Tibial nerve (tissue), 4 donors: ENCODE data around the gene CENPM. TPM values are rescaled to one million over a fixed set of nuclear protein-coding genes. Genes with fewer than 3 reads are reported as not detected.
A peak's percentile ranks its signal among the peaks of the same experiment; 100 is the strongest.

ENCODE experiments used
- DNase-seq, 2 donors: peaks; one replicate each; pipeline ENCODE4 v3.0.0-alpha.2; 2019; ENCODE audit warnings: low spot score in 2 of 2
- H3K27ac ChIP-seq, 4 donors: fragments of 200-600 bp; sonication (generic) in 3 of 4; one replicate each; pipeline ENCODE4 v1.5.1; 2017 to 2019; ENCODE audit warnings: mild to moderate bottlenecking in 1 of 4
- H3K27me3 ChIP-seq, 2 donors: fragments of 200-600 bp; sonication (generic) in 1 of 2; one replicate each; pipeline versions ENCODE4 v1.5.1 to v1.6.0; 2017 to 2019
- H3K36me3 ChIP-seq, 3 donors: fragments of 200-600 bp; sonication (generic); one replicate each; pipeline ENCODE4 v1.5.1; 2018 to 2019
- H3K4me1 ChIP-seq, 4 donors: fragments of 200-600 bp; sonication (generic) in 3 of 4; one replicate each; pipeline ENCODE4 v1.5.1; 2017 to 2019
- H3K4me3 ChIP-seq, 4 donors: fragments of 200-600 bp; sonication (generic) in 3 of 4; one replicate each; pipeline ENCODE4 v1.5.1; 2017 to 2019; ENCODE audit warnings: mild to moderate bottlenecking in 1 of 4, moderate library complexity in 1 of 4
- H3K9me3 ChIP-seq, 4 donors: fragments of 200-600 bp; sonication (generic) in 3 of 4; one replicate each; pipeline ENCODE4 v1.5.1; 2017 to 2019
- CTCF ChIP-seq, 5 experiments: fragments of 200-600 bp in 3 of 5; fragments of 450-650 bp in 2 of 5; sonication (generic) in 3 of 5; IDR thresholded peaks; one replicate each; pipeline ENCODE4 v1.5.1; 2016 to 2019; ENCODE audit warnings: antibody characterized with exemption in 5 of 5, mild to moderate bottlenecking in 3 of 5, moderate library complexity in 2 of 5
- EP300 ChIP-seq, 2 donors: sonication (generic); formaldehyde crosslinking; IDR thresholded peaks; one replicate each; pipeline ENCODE4 v1.6.1; 2017; ENCODE audit warnings: antibody characterized with exemption in 2 of 2, mild to moderate bottlenecking in 1 of 2
- POLR2A ChIP-seq, 2 donors: fragments of 450-650 bp; IDR thresholded peaks; one replicate each; pipeline ENCODE4 v1.6.1; 2017; ENCODE audit warnings: antibody characterized with exemption in 2 of 2, mild to moderate bottlenecking in 2 of 2, moderate library complexity in 2 of 2
- WGBS, 2 donors: methylation state at CpG; one replicate each; pipeline ENCODE4 v1.1.5; 2018; 5-methylcytosine and 5-hydroxymethylcytosine counted together
- total RNA-seq, 4 donors: library from RNA; depleted of rRNA; stranded (reverse); fragments of >200 nt; gene quantifications; one replicate each; pipeline ENCODE4 v1.1.0, GENCODE V29; 2016

CENPM gene
- total RNA-seq, 4 donors from 2014 or later: 5.0 to 5.1 TPM; not detected in 2

GRCh38 chr22:41940832-41941765 is 5.9 kb downstream of the CENPM start:
- no peak overlapping the region for H3K4me3 ChIP-seq
- no peaks in the 10 kb centered on the region for H3K36me3 ChIP-seq
- no peaks in the 10 kb centered on the region for H3K9me3 ChIP-seq
- TF ChIP-seq CTCF (IDR thresholded peaks at IDR 0.05) (peak; percentile 86 to 98 (median 93)), POLR2A (IDR thresholded peaks at IDR 0.05) (no peak), EP300 (IDR thresholded peaks at IDR 0.05) (peak in 1 of 2 donors; percentile 7)
- H3K4me1 ChIP-seq: peaks cover 0 to 33% (median 15%) of the 10 kb centered on the region in 4 donors
- peak; percentile 80 to 92 for DNase-seq
- peak overlapping the region; percentile 43 to 84 (median 78) for H3K27ac ChIP-seq
- 39 to 60% methylated on average over 8 to 13 of the region's 13 CpGs for WGBS, 2 donors
- no peaks in the 10 kb centered on the region for H3K27me3 ChIP-seq

- no peak for TF ChIP-seq CTCF (IDR thresholded peaks at IDR 0.05)
- TF ChIP-seq POLR2A (IDR thresholded peaks at IDR 0.05): no peak
- peak in 1 of 2 donors; percentile 6 for TF ChIP-seq EP300 (IDR thresholded peaks at IDR 0.05)
- H3K27ac ChIP-seq: peak overlapping the region; percentile 43 to 84 (median 78)
- 73 to 82% methylated on average over 13 of the region's 13 CpGs for WGBS, 2 donors
- peak overlapping the region in 1 of 4 donors; percentile 26 for H3K4me3 ChIP-seq
- no peaks in the 10 kb centered on the region for H3K9me3 ChIP-seq
- no peak for DNase-seq
- H3K36me3 ChIP-seq: no peaks in the 10 kb centered on the region
- H3K4me1 ChIP-seq: peaks cover 0 to 28% (median 11%) of the 10 kb centered on the region in 4 donors
- H3K27me3 ChIP-seq: no peaks in the 10 kb centered on the region
Observed at GRCh38 chr22:41939981-41940831, 6.7 kb downstream of the CENPM start.

GRCh38 chr22:41936894-41937169 is 10.1 kb downstream of the CENPM start:
- H3K4me3 ChIP-seq: no peak overlapping the region
- peak overlapping the region in 1 of 4 donors; percentile 36 for H3K27ac ChIP-seq
- no peak for DNase-seq
- H3K9me3 ChIP-seq: no peaks in the 10 kb centered on the region
- TF ChIP-seq EP300 (IDR thresholded peaks at IDR 0.05): no peak
- TF ChIP-seq CTCF (IDR thresholded peaks at IDR 0.05): no peak
- TF ChIP-seq POLR2A (IDR thresholded peaks at IDR 0.05): no peak
- H3K36me3 ChIP-seq: no peaks in the 10 kb centered on the region
- WGBS, 2 donors: 97% methylated on average over 2 of the region's 2 CpGs
- H3K27me3 ChIP-seq: no peaks in the 10 kb centered on the region
- peaks cover 0 to 28% (median 11%) of the 10 kb centered on the region in 4 donors for H3K4me1 ChIP-seq

- 90 to 92% methylated on average over 9 of the region's 9 CpGs for WGBS, 2 donors
- H3K4me3 ChIP-seq: no peak overlapping the region
- H3K27me3 ChIP-seq: no peaks in the 10 kb centered on the region
Observed at GRCh38 chr22:41935509-41935908, 11.4 kb downstream of the CENPM start.

More at GRCh38 chr22:41935509-41935908, 11.4 kb downstream of the CENPM start:
- no peaks in the 10 kb centered on the region for H3K36me3 ChIP-seq
- no peaks in the 10 kb centered on the region for H3K9me3 ChIP-seq
- no peak for DNase-seq
- no peak for TF ChIP-seq CTCF (IDR thresholded peaks at IDR 0.05)
- no peak for TF ChIP-seq EP300 (IDR thresholded peaks at IDR 0.05)
- TF ChIP-seq POLR2A (IDR thresholded peaks at IDR 0.05): no peak
- peaks cover 0 to 18% (median 3%) of the 10 kb centered on the region in 4 donors for H3K4me1 ChIP-seq
- peak overlapping the region in 1 of 4 donors; percentile 73 for H3K27ac ChIP-seq
